Measurements from ENCODE around the gene NECTIN4.

GRCh38 chr1:161080441-161081405, 8.6 kb downstream of the NECTIN4 start:
- TF ChIP-seq CTCF (IDR thresholded peaks at IDR 0.05) (no peak), POLR2A (IDR thresholded peaks at IDR 0.05) (no peak)

Data from esophagus squamous epithelium (tissue), 4 donors.